Liver (tissue), 9 donors: Measurements from ENCODE around the gene SCLY. TPM values are rescaled to one million over a fixed set of nuclear protein-coding genes. Genes with fewer than 3 reads are reported as not detected.

Experiments used
- DNase-seq: peaks from one replicate; pipeline ENCODE4 v3.0.0-alpha.2; 2017; ENCODE audit warnings: low spot score
- H3K27ac ChIP-seq, 2 donors: one replicate each; pipeline ENCODE4 v1.7.0; 2013; ENCODE audit warnings: inconsistent platforms in 2 of 2, low read length in 2 of 2, control low read depth in 1 of 2, low read depth in 1 of 2, mild to moderate bottlenecking in 1 of 2
- H3K27me3 ChIP-seq, 4 donors: one replicate each; pipeline versions ENCODE4 v1.6.1 to v1.7.0; 2013; ENCODE audit warnings: low read length in 3 of 4, inconsistent platforms in 1 of 4, mild to moderate bottlenecking in 1 of 4, moderate library complexity in 1 of 4; ENCODE audit not compliant: control insufficient read depth in 4 of 4, insufficient read depth in 4 of 4
- H3K36me3 ChIP-seq, 4 donors: one replicate each; pipeline versions ENCODE4 v1.6.1 to v1.7.0; 2013; ENCODE audit warnings: low read length in 3 of 4, mild to moderate bottlenecking in 3 of 4, low read depth in 1 of 4, moderate library complexity in 1 of 4; ENCODE audit not compliant: control insufficient read depth in 4 of 4, insufficient read depth in 3 of 4
- H3K4me1 ChIP-seq, 4 donors: one replicate each; pipeline versions ENCODE4 v1.6.1 to v1.7.0; 2013; ENCODE audit warnings: low read length in 3 of 4, mild to moderate bottlenecking in 3 of 4, moderate library complexity in 1 of 4; ENCODE audit not compliant: control insufficient read depth in 4 of 4, insufficient read depth in 4 of 4
- H3K4me3 ChIP-seq, 3 donors: one replicate each; pipeline versions ENCODE4 v1.6.1 to v1.7.0; 2013; ENCODE audit warnings: low read length in 3 of 3, control low read depth in 1 of 3, low read depth in 1 of 3, mild to moderate bottlenecking in 1 of 3
- H3K9ac ChIP-seq, 2 donors: one replicate each; pipeline ENCODE4 v1.7.0; 2013; ENCODE audit warnings: low read length in 2 of 2, mild to moderate bottlenecking in 2 of 2, moderate library complexity in 2 of 2, control low read depth in 1 of 2, low read depth in 1 of 2
- H3K9me3 ChIP-seq, 4 donors: one replicate each; pipeline versions ENCODE4 v1.6.1 to v1.7.0; 2013; ENCODE audit warnings: low read length in 3 of 4; ENCODE audit not compliant: control insufficient read depth in 4 of 4
- ATF3 ChIP-seq: IDR thresholded peaks from 2 replicates; pipeline ENCODE4 v1.6.1; 2016; ENCODE audit warnings: antibody characterized with exemption
- EGR1 ChIP-seq, 2 donors: IDR thresholded peaks; 2 replicates each; pipeline ENCODE4 v1.6.1; 2016 to 2018; ENCODE audit warnings: antibody characterized with exemption in 2 of 2, low read depth in 2 of 2
- FOXA1 ChIP-seq: IDR thresholded peaks from 2 replicates; pipeline ENCODE4 v1.6.1; 2016; ENCODE audit warnings: antibody characterized with exemption
- FOXA2 ChIP-seq: IDR thresholded peaks from 2 replicates; pipeline ENCODE4 v1.6.1; 2016; ENCODE audit warnings: antibody characterized with exemption
- GABPA ChIP-seq, 2 donors: IDR thresholded peaks in 1 of 2; conservative IDR thresholded peaks in 1 of 2; 2 replicates each; pipeline ENCODE4 v1.6.1; 2016; ENCODE audit warnings: antibody characterized with exemption in 2 of 2, mild to moderate bottlenecking in 1 of 2, moderate library complexity in 1 of 2
- HNF4A ChIP-seq, 2 donors: conservative IDR thresholded peaks; 2 replicates each; pipeline ENCODE4 v1.6.1; 2016; ENCODE audit warnings: antibody characterized with exemption in 2 of 2, mild to moderate bottlenecking in 2 of 2
- HNF4G ChIP-seq: IDR thresholded peaks from 2 replicates; pipeline ENCODE4 v1.6.1; 2016; ENCODE audit warnings: antibody characterized with exemption
- JUND ChIP-seq, 2 donors: IDR thresholded peaks; 2 replicates each; pipeline ENCODE4 v1.6.1; 2016; ENCODE audit warnings: antibody characterized with exemption in 2 of 2
- MAX ChIP-seq: IDR thresholded peaks from 2 replicates; pipeline ENCODE4 v1.6.1; 2016; ENCODE audit warnings: antibody characterized with exemption
- NR2F2 ChIP-seq: IDR thresholded peaks from 2 replicates; pipeline ENCODE4 v1.6.1; 2016; ENCODE audit warnings: antibody characterized with exemption
- RAD21 ChIP-seq, 2 donors: IDR thresholded peaks; 2 replicates each; pipeline ENCODE4 v1.6.1; 2016; ENCODE audit warnings: antibody characterized with exemption in 2 of 2, mild to moderate bottlenecking in 2 of 2
- RXRA ChIP-seq, 2 donors: IDR thresholded peaks; 2 replicates each; pipeline ENCODE4 v1.6.1; 2017 to 2018; ENCODE audit warnings: antibody characterized with exemption in 2 of 2, mild to moderate bottlenecking in 1 of 2
- SP1 ChIP-seq: IDR thresholded peaks from 2 replicates; pipeline ENCODE4 v1.6.1; 2018; ENCODE audit warnings: antibody characterized with exemption, mild to moderate bottlenecking
- TAF1 ChIP-seq: conservative IDR thresholded peaks from 2 replicates; pipeline ENCODE4 v1.6.1; 2016; ENCODE audit warnings: antibody characterized with exemption, mild to moderate bottlenecking
- YY1 ChIP-seq: IDR thresholded peaks from 2 replicates; pipeline ENCODE4 v1.6.1; 2016; ENCODE audit warnings: antibody characterized with exemption, mild to moderate bottlenecking
- ZBTB33 ChIP-seq: IDR thresholded peaks from 2 replicates; pipeline ENCODE4 v1.6.1; 2016; ENCODE audit warnings: antibody characterized with exemption
- WGBS: extraction: QIAGEN DNeasy Blood & Tissue Kit; methylation state at CpG from one replicate; pipeline ENCODE4 v1.1.7; 2013; 5-methylcytosine and 5-hydroxymethylcytosine counted together
- polyA plus RNA-seq, 2 donors: library from polyadenylated mRNA; stranded (reverse) in 1 of 2; unstranded in 1 of 2; fragments of 200-250 nt in 1 of 2; fragments of >200 nt in 1 of 2; fragmentation: Nextera tagmentation in 1 of 2; extraction: Ambion mirVana in 1 of 2; gene quantifications; one replicate each; pipeline versions ENCODE4 v1.2.1 to v1.2.3, GENCODE V29; 2013 to 2015
- total RNA-seq, 2 donors: library from RNA; depleted of rRNA; stranded (reverse); fragments of >200 nt; gene quantifications; one replicate each; pipeline ENCODE4 v1.2.3, GENCODE V29; 2014
- TF ChIP-seq, protein P1 (sequence below): IDR thresholded peaks from 2 replicates; pipeline ENCODE4 v1.6.1; 2016; ENCODE audit warnings: antibody characterized with exemption, mild to moderate bottlenecking
- TF ChIP-seq, protein P2 (sequence below): fragments of 150-350 bp; IDR thresholded peaks from 2 replicates; pipeline ENCODE4 v1.5.1; 2017; ENCODE audit warnings: improper control_type of control experiment, low read depth, low read length; ENCODE audit not compliant: missing input control
- donor health status: healthy.
- donor health status: healthy.
- donor health status: healthy.
- donor health status: healthy.
- donor health status: healthy.

Gene SCLY
- total and polyA plus RNA-seq, 4 donors, result 21.6 to 39.2 (median 25.0) TPM

DNA sequence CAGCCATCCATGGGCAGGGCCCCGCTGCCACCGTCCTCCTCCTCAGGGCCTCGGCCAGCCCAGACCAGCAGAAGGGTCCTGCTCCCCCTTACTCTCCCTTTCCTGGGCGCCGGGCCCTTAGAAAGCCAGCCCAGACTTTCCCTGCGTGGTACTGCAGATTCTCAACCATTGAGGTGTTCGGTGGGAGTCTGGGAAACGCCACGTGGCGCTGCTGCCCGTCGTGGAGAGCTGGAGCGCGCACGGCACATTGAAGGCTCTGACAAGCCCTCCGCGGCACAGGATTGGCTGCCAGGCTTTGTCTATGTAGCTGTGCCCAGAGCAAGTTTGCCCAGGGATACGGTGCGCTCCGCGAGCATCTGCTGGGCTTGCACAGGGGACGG, 67.2 kb downstream of the SCLY start:
- H3K4me1 ChIP-seq, result no peaks in the 10 kb centered on the region
- 92% methylated on average over 22 of the region's 22 CpGs for WGBS
- H3K36me3 ChIP-seq, result no peaks in the 10 kb centered on the region
- H3K27ac ChIP-seq, result no peak overlapping the region
- no peaks in the 10 kb centered on the region for H3K9me3 ChIP-seq
- H3K9ac ChIP-seq, result no peak overlapping the region
- no peak for DNase-seq
- TF ChIP-seq ATF3 (no peak), FOXA1 (no peak), HNF4G (no peak), GABPA (IDR thresholded peaks at IDR 0.05 in 1 of 2, conservative IDR thresholded peaks at IDR 0.05 in 1 of 2) (no peak), RXRA (IDR thresholded peaks at IDR 0.05) (no peak), EGR1 (IDR thresholded peaks at IDR 0.05; ENCODE audit: low read depth in 2 of 2) (no peak), HNF4A (conservative IDR thresholded peaks at IDR 0.05) (no peak), TAF1 (no peak), FOXA2 (no peak), SP1 (no peak), RAD21 (IDR thresholded peaks at IDR 0.05) (no peak), YY1 (no peak), NR2F2 (no peak), ZBTB33 (no peak), JUND (IDR thresholded peaks at IDR 0.05) (no peak), MAX (no peak)
- TF ChIP-seq, protein P1, sequence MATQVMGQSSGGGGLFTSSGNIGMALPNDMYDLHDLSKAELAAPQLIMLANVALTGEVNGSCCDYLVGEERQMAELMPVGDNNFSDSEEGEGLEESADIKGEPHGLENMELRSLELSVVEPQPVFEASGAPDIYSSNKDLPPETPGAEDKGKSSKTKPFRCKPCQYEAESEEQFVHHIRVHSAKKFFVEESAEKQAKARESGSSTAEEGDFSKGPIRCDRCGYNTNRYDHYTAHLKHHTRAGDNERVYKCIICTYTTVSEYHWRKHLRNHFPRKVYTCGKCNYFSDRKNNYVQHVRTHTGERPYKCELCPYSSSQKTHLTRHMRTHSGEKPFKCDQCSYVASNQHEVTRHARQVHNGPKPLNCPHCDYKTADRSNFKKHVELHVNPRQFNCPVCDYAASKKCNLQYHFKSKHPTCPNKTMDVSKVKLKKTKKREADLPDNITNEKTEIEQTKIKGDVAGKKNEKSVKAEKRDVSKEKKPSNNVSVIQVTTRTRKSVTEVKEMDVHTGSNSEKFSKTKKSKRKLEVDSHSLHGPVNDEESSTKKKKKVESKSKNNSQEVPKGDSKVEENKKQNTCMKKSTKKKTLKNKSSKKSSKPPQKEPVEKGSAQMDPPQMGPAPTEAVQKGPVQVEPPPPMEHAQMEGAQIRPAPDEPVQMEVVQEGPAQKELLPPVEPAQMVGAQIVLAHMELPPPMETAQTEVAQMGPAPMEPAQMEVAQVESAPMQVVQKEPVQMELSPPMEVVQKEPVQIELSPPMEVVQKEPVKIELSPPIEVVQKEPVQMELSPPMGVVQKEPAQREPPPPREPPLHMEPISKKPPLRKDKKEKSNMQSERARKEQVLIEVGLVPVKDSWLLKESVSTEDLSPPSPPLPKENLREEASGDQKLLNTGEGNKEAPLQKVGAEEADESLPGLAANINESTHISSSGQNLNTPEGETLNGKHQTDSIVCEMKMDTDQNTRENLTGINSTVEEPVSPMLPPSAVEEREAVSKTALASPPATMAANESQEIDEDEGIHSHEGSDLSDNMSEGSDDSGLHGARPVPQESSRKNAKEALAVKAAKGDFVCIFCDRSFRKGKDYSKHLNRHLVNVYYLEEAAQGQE, result no peak
- TF ChIP-seq, protein P2, sequence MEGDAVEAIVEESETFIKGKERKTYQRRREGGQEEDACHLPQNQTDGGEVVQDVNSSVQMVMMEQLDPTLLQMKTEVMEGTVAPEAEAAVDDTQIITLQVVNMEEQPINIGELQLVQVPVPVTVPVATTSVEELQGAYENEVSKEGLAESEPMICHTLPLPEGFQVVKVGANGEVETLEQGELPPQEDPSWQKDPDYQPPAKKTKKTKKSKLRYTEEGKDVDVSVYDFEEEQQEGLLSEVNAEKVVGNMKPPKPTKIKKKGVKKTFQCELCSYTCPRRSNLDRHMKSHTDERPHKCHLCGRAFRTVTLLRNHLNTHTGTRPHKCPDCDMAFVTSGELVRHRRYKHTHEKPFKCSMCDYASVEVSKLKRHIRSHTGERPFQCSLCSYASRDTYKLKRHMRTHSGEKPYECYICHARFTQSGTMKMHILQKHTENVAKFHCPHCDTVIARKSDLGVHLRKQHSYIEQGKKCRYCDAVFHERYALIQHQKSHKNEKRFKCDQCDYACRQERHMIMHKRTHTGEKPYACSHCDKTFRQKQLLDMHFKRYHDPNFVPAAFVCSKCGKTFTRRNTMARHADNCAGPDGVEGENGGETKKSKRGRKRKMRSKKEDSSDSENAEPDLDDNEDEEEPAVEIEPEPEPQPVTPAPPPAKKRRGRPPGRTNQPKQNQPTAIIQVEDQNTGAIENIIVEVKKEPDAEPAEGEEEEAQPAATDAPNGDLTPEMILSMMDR, result no peak
- no peak overlapping the region for H3K4me3 ChIP-seq
- no peaks in the 10 kb centered on the region for H3K27me3 ChIP-seq
